Mesendoderm (in vitro differentiated cells): ENCODE measurements around the gene NEK3.
"Not testable (repeated sequence)": the region's sequence is repeated elsewhere in the genome, so short reads cannot be mapped to it uniquely, and the experiment has no call there.

Experiments
- DNase-seq: peaks from one replicate; pipeline ENCODE4 v3.0.0; 2013
- H2AK5ac ChIP-seq: 2 replicates; pipeline ENCODE4 v1.6.1; 2013; ENCODE audit warnings: low read length, inconsistent platforms
- H2BK120ac ChIP-seq: 2 replicates; pipeline ENCODE4 v1.6.1; 2013; ENCODE audit warnings: low read depth, mild to moderate bottlenecking, low read length, moderate library complexity, mixed read lengths
- H2BK15ac ChIP-seq: replicated peaks from 2 replicates; pipeline ENCODE4 v1.6.1; 2013; ENCODE audit warnings: low read depth, mild to moderate bottlenecking, moderate library complexity
- H2BK5ac ChIP-seq: 2 replicates; pipeline ENCODE4 v1.6.1; 2013; ENCODE audit warnings: low read length, inconsistent platforms
- H3K18ac ChIP-seq: 2 replicates; pipeline ENCODE4 v1.6.1; 2013; ENCODE audit warnings: mild to moderate bottlenecking, low read length, mixed read lengths
- H3K23ac ChIP-seq: one replicate; pipeline ENCODE4 v1.6.1; 2013; ENCODE audit warnings: low read length
- H3K27ac ChIP-seq: 2 replicates; pipeline ENCODE4 v1.5.1; 2013; ENCODE audit warnings: low read depth, mild to moderate bottlenecking, inconsistent platforms, low read length, moderate library complexity
- H3K27me3 ChIP-seq: 2 replicates; pipeline ENCODE4 v1.6.1; 2013; ENCODE audit warnings: low read length, control low read depth, mild to moderate bottlenecking, inconsistent platforms; ENCODE audit not compliant: insufficient read depth, poor library complexity
- H3K36me3 ChIP-seq: 2 replicates; pipeline ENCODE4 v1.6.1; 2013; ENCODE audit warnings: low read length, inconsistent platforms; ENCODE audit not compliant: control insufficient read depth, insufficient read depth
- H3K4ac ChIP-seq: one replicate; pipeline ENCODE4 v1.6.1; 2013; ENCODE audit warnings: low read depth, mild to moderate bottlenecking, low read length, moderate library complexity
- H3K4me1 ChIP-seq: 2 replicates; pipeline ENCODE4 v1.6.1; 2013; ENCODE audit warnings: low read depth, low read length, inconsistent platforms; ENCODE audit not compliant: control insufficient read depth
- H3K4me2 ChIP-seq: 2 replicates; pipeline ENCODE4 v1.6.1; 2013; ENCODE audit warnings: low read length
- H3K4me3 ChIP-seq: 2 replicates; pipeline ENCODE4 v1.5.1; 2013; ENCODE audit warnings: mild to moderate bottlenecking, low read length
- H3K56ac ChIP-seq: one replicate; pipeline ENCODE4 v1.6.1; 2013; ENCODE audit warnings: low read length
- H3K79me1 ChIP-seq: 2 replicates; pipeline ENCODE4 v1.6.1; 2013; ENCODE audit warnings: low read length, inconsistent platforms
- H3K79me2 ChIP-seq: 2 replicates; pipeline ENCODE4 v1.6.1; 2013; ENCODE audit warnings: mild to moderate bottlenecking, low read length; ENCODE audit not compliant: control insufficient read depth, insufficient read depth
- H3K9ac ChIP-seq: 2 replicates; pipeline ENCODE4 v1.6.1; 2013; ENCODE audit warnings: low read length, inconsistent platforms
- H4K5ac ChIP-seq: one replicate; pipeline ENCODE4 v1.6.1; 2013; ENCODE audit warnings: low read length
- H4K8ac ChIP-seq: one replicate; pipeline ENCODE4 v1.6.1; 2013; ENCODE audit warnings: low read depth, mild to moderate bottlenecking, control low read depth, low read length, moderate library complexity
- WGBS: extraction: QIAGEN DNeasy Blood & Tissue Kit; methylation state at CpG from one replicate; pipeline ENCODE4 v1.1.7; 2013; ENCODE audit warnings: low lambda C conversion rate, missing lambda C conversion rate; ENCODE audit not compliant: insufficient coverage; ENCODE audit errors: extremely low coverage; 5-methylcytosine and 5-hydroxymethylcytosine counted together

Gene NEK3

GRCh38 chr13:52165411-52165810 lies 6.0 kb upstream of the NEK3 start:
- Histone ChIP-seq H3K9ac (no peak overlapping the region), H3K4me3 (no peak overlapping the region), H3K27me3 (no peaks in the 10 kb centered on the region), H3K79me2 (no peaks in the 10 kb centered on the region), H3K4me2 (no peak overlapping the region), H3K4me1 (no peaks in the 10 kb centered on the region), H2AK5ac (no peak overlapping the region), H3K18ac (no peak overlapping the region), H2BK120ac (no peak overlapping the region), H4K5ac (no peak overlapping the region), H3K4ac (no peak overlapping the region), H3K27ac (no peak overlapping the region), H3K36me3 (peaks cover 3% of the 10 kb centered on the region), H4K8ac (no peak overlapping the region), H3K79me1 (no peaks in the 10 kb centered on the region), H3K23ac (no peak overlapping the region), H2BK5ac (no peak overlapping the region), H2BK15ac (no peak overlapping the region), H3K56ac (no peak overlapping the region)
- DNase-seq, result no peak
- no CpG with 5 or more reads among the region's 2 CpGs for WGBS

- Histone ChIP-seq H3K23ac (no peak overlapping the region), H3K79me1 (no peaks in the 10 kb centered on the region)
Observed at GRCh38 chr13:52164989-52165388, 5.6 kb upstream of the NEK3 start.

GRCh38 chr13:52163878-52164277 lies 4.5 kb upstream of the NEK3 start:
- not testable (repeated sequence) for H3K79me2 ChIP-seq, H3K9ac ChIP-seq, H3K23ac ChIP-seq, H2AK5ac ChIP-seq, H2BK5ac ChIP-seq, H3K18ac ChIP-seq, H3K36me3 ChIP-seq, H4K8ac ChIP-seq, H3K27ac ChIP-seq, H3K56ac ChIP-seq, H3K4me3 ChIP-seq, DNase-seq, H3K27me3 ChIP-seq, H3K79me1 ChIP-seq, H3K4me1 ChIP-seq, H2BK120ac ChIP-seq, H3K4me2 ChIP-seq, H2BK15ac ChIP-seq, H3K4ac ChIP-seq, H4K5ac ChIP-seq
- WGBS, result no CpG with 5 or more reads among the region's 3 CpGs

More at GRCh38 chr13:52164989-52165388, 5.6 kb upstream of the NEK3 start:
- H2BK15ac ChIP-seq, result no peak overlapping the region
- no peak overlapping the region for H2AK5ac ChIP-seq
- no peak for DNase-seq
- H3K4me2 ChIP-seq, result no peak overlapping the region
- H3K4me3 ChIP-seq, result no peak overlapping the region
- no peak overlapping the region for H2BK120ac ChIP-seq
- no peak overlapping the region for H3K18ac ChIP-seq
- H3K27me3 ChIP-seq, result no peaks in the 10 kb centered on the region
- H3K56ac ChIP-seq, result no peak overlapping the region
- H2BK5ac ChIP-seq, result no peak overlapping the region
- H3K4me1 ChIP-seq, result no peaks in the 10 kb centered on the region
- H4K8ac ChIP-seq, result no peak overlapping the region
- no peak overlapping the region for H3K4ac ChIP-seq
- H3K27ac ChIP-seq, result no peak overlapping the region
- no peak overlapping the region for H4K5ac ChIP-seq
- H3K79me2 ChIP-seq, result no peaks in the 10 kb centered on the region
- H3K9ac ChIP-seq, result no peak overlapping the region
- peaks cover 3% of the 10 kb centered on the region for H3K36me3 ChIP-seq

GRCh38 chr13:52162279-52163101 lies 3.1 kb upstream of the NEK3 start:
- Histone ChIP-seq H3K4me3 (no peak overlapping the region), H2BK15ac (no peak overlapping the region), H3K4ac (no peak overlapping the region), H4K5ac (no peak overlapping the region), H3K4me1 (no peaks in the 10 kb centered on the region), H3K27me3 (no peaks in the 10 kb centered on the region), H2BK120ac (no peak overlapping the region), H3K79me2 (no peaks in the 10 kb centered on the region), H3K23ac (no peak overlapping the region), H2AK5ac (no peak overlapping the region), H3K4me2 (no peak overlapping the region), H3K9ac (no peak overlapping the region), H4K8ac (peak overlapping the region; percentile 86), H3K18ac (no peak overlapping the region), H2BK5ac (no peak overlapping the region), H3K27ac (no peak overlapping the region), H3K36me3 (no peaks in the 10 kb centered on the region), H3K56ac (no peak overlapping the region), H3K79me1 (no peaks in the 10 kb centered on the region)
- peak; percentile 4 for DNase-seq
- WGBS, result no CpG with 5 or more reads among the region's 5 CpGs

GRCh38 chr13:52161181-52161646 lies 1.8 kb upstream of the NEK3 start:
- Histone ChIP-seq H4K8ac (no peak overlapping the region), H3K36me3 (no peaks in the 10 kb centered on the region), H2BK15ac (no peak overlapping the region), H2BK5ac (no peak overlapping the region), H3K4me2 (no peak overlapping the region), H3K56ac (no peak overlapping the region), H3K27ac (no peak overlapping the region), H3K4ac (no peak overlapping the region), H4K5ac (no peak overlapping the region), H3K27me3 (no peaks in the 10 kb centered on the region), H3K9ac (no peak overlapping the region), H2BK120ac (no peak overlapping the region), H3K79me2 (no peaks in the 10 kb centered on the region), H3K18ac (no peak overlapping the region), H3K23ac (no peak overlapping the region), H3K4me1 (no peaks in the 10 kb centered on the region), H3K4me3 (no peak overlapping the region), H2AK5ac (no peak overlapping the region), H3K79me1 (no peaks in the 10 kb centered on the region)
- no peak for DNase-seq
- WGBS, result no CpG with 5 or more reads among the region's 3 CpGs

GRCh38 chr13:52160506-52160905 lies 1.1 kb upstream of the NEK3 start:
- Histone ChIP-seq H2BK15ac (no peak overlapping the region), H3K79me2 (no peaks in the 10 kb centered on the region), H3K4me1 (no peaks in the 10 kb centered on the region), H3K4me3 (no peak overlapping the region), H3K4me2 (no peak overlapping the region), H4K5ac (no peak overlapping the region), H2AK5ac (no peak overlapping the region), H3K23ac (no peak overlapping the region), H3K27me3 (no peaks in the 10 kb centered on the region), H3K27ac (no peak overlapping the region), H3K79me1 (no peaks in the 10 kb centered on the region), H3K56ac (no peak overlapping the region), H3K9ac (no peak overlapping the region), H4K8ac (no peak overlapping the region), H3K36me3 (no peaks in the 10 kb centered on the region), H3K4ac (no peak overlapping the region), H2BK120ac (no peak overlapping the region), H2BK5ac (no peak overlapping the region), H3K18ac (no peak overlapping the region)
- no CpG with 5 or more reads among the region's 6 CpGs for WGBS
- DNase-seq, result no peak
